Small intestine (tissue), 7 donors: ENCODE data around the gene SESTD1. TPM values are rescaled to one million over a fixed set of nuclear protein-coding genes. Genes with fewer than 3 reads are reported as not detected.
"Not testable (repeated sequence)": the region's sequence is repeated elsewhere in the genome, so short reads cannot be mapped to it uniquely, and the experiment has no call there.

Experiments used
- DNase-seq, 2 donors: peaks; one replicate each; pipeline versions ENCODE4 v3.0.0 to v3.0.0-alpha.2; 2013
- FAIRE-seq: peaks from 2 replicates; lab custom pipeline; 2012; peaks lifted over from hg19 to GRCh38; lab: Jason Lieb, UNC
- H3K27ac ChIP-seq, 3 donors: one replicate each; pipeline ENCODE4 v1.5.1; 2013; ENCODE audit warnings: low read length in 2 of 3, mild to moderate bottlenecking in 2 of 3, control low read depth in 1 of 3, inconsistent platforms in 1 of 3, low read depth in 1 of 3, moderate library complexity in 1 of 3
- H3K27me3 ChIP-seq, 3 donors: one replicate each; pipeline ENCODE4 v1.6.1; 2013; ENCODE audit warnings: low read length in 3 of 3, inconsistent platforms in 1 of 3; ENCODE audit not compliant: control insufficient read depth in 3 of 3, insufficient read depth in 3 of 3
- H3K36me3 ChIP-seq, 3 donors: one replicate each; pipeline ENCODE4 v1.6.1; 2013; ENCODE audit warnings: low read length in 3 of 3, inconsistent platforms in 1 of 3, low read depth in 1 of 3, mild to moderate bottlenecking in 1 of 3, moderate library complexity in 1 of 3; ENCODE audit not compliant: control insufficient read depth in 3 of 3, insufficient read depth in 2 of 3
- H3K4me1 ChIP-seq, 3 donors: one replicate each; pipeline ENCODE4 v1.6.1; 2013; ENCODE audit warnings: low read length in 2 of 3, inconsistent platforms in 1 of 3, low read depth in 1 of 3, mild to moderate bottlenecking in 1 of 3, moderate library complexity in 1 of 3; ENCODE audit not compliant: control insufficient read depth in 3 of 3, insufficient read depth in 2 of 3
- H3K4me3 ChIP-seq, 3 donors: one replicate each; pipeline ENCODE4 v1.5.1; 2013; ENCODE audit warnings: low read length in 3 of 3, control low read depth in 1 of 3, inconsistent platforms in 1 of 3, low read depth in 1 of 3, mild to moderate bottlenecking in 1 of 3, moderate library complexity in 1 of 3
- H3K9me3 ChIP-seq, 2 donors: one replicate each; pipeline ENCODE4 v1.6.1; 2013; ENCODE audit warnings: low read depth in 1 of 2, low read length in 1 of 2; ENCODE audit not compliant: control insufficient read depth in 2 of 2, insufficient read depth in 1 of 2
- WGBS, 3 donors: extraction: QIAGEN DNeasy Blood & Tissue Kit; methylation state at CpG; one replicate each; pipeline ENCODE4 v1.1.7; 2013; 5-methylcytosine and 5-hydroxymethylcytosine counted together
- polyA plus RNA-seq, 4 donors: library from polyadenylated mRNA; stranded (reverse) in 3 of 4; unstranded in 1 of 4; fragments of 200-250 nt in 3 of 4; fragments of 120-200 nt in 1 of 4; gene quantifications; one replicate each; pipeline versions ENCODE4 v1.2.1 to v1.2.3, GENCODE V29; 2013
- donor health status: healthy with polysubstance abuse.
- donor health status: control.
- donor health status: control.
- donor health status: Bipolar disorder and iron deficiency.
- donor health status: healthy.

SESTD1 gene
- polyA plus RNA-seq, 4 donors: 10.9 to 33.2 (median 14.6) TPM

- FAIRE-seq (no peak), DNase-seq (peak in 1 of 2 donors; percentile 10)
- H3K4me3 ChIP-seq: no peak overlapping the region
- H3K9me3 ChIP-seq: peaks cover 0 to 25% of the 10 kb centered on the region in 2 donors
- no peaks in the 10 kb centered on the region for H3K36me3 ChIP-seq
- H3K27ac ChIP-seq: no peak overlapping the region
- H3K27me3 ChIP-seq: no peaks in the 10 kb centered on the region
- no peaks in the 10 kb centered on the region for H3K4me1 ChIP-seq
- WGBS, 3 donors: 96% methylated on average over 3 of the region's 3 CpGs; no CpG with 5 or more reads in 1 of the 3 donors
Observed at GRCh38 chr2:179201869-179202268, 62.8 kb downstream of the SESTD1 start.

GRCh38 chr2:179195926-179196590 is 68.6 kb downstream of the SESTD1 start:
- FAIRE-seq, DNase-seq, H3K27me3 ChIP-seq, H3K27ac ChIP-seq, H3K4me1 ChIP-seq, H3K36me3 ChIP-seq, H3K4me3 ChIP-seq: not testable (repeated sequence)
- 91 to 95% (median 94%) methylated on average over 20 to 23 of the region's 23 CpGs for WGBS, 3 donors
- peaks cover 0 to 19% of the 10 kb centered on the region in 2 donors for H3K9me3 ChIP-seq

- DNase-seq (no peak), FAIRE-seq (no peak)
- WGBS, 3 donors: 91 to 98% (median 97%) methylated on average over 2 of the region's 2 CpGs
- no peak overlapping the region for H3K27ac ChIP-seq
- H3K9me3 ChIP-seq: peaks cover 0 to 19% of the 10 kb centered on the region in 2 donors
- no peaks in the 10 kb centered on the region for H3K27me3 ChIP-seq
- no peak overlapping the region for H3K4me3 ChIP-seq
- no peaks in the 10 kb centered on the region for H3K36me3 ChIP-seq
- no peaks in the 10 kb centered on the region for H3K4me1 ChIP-seq
Observed at GRCh38 chr2:179195141-179195540, 69.5 kb downstream of the SESTD1 start.

GRCh38 chr2:179193759-179194394 is 70.8 kb downstream of the SESTD1 start:
- DNase-seq: no peak
- no peak for FAIRE-seq
- H3K4me1 ChIP-seq: no peaks in the 10 kb centered on the region
- H3K4me3 ChIP-seq: no peak overlapping the region
- H3K27me3 ChIP-seq: no peaks in the 10 kb centered on the region
- no peaks in the 10 kb centered on the region for H3K36me3 ChIP-seq
- no peak overlapping the region for H3K27ac ChIP-seq
- peaks cover 0 to 19% of the 10 kb centered on the region in 2 donors for H3K9me3 ChIP-seq
- 73 to 83% (median 77%) methylated on average over 3 of the region's 3 CpGs for WGBS, 3 donors

- FAIRE-seq: no peak
Observed at GRCh38 chr2:179191110-179191509, 73.5 kb downstream of the SESTD1 start.

GRCh38 chr2:179186126-179186525 is 78.5 kb downstream of the SESTD1 start:
- DNase-seq (no peak), FAIRE-seq (no peak)
- no peaks in the 10 kb centered on the region for H3K36me3 ChIP-seq
- H3K27ac ChIP-seq: no peak overlapping the region
- no peaks in the 10 kb centered on the region for H3K27me3 ChIP-seq
- no peaks in the 10 kb centered on the region for H3K9me3 ChIP-seq
- no peaks in the 10 kb centered on the region for H3K4me1 ChIP-seq
- WGBS, 3 donors: 21 to 48% (median 34%) methylated on average over 1 of the region's 1 CpG
- H3K4me3 ChIP-seq: no peak overlapping the region

More at GRCh38 chr2:179191110-179191509, 73.5 kb downstream of the SESTD1 start:
- Histone ChIP-seq H3K36me3 (no peaks in the 10 kb centered on the region), H3K9me3 (peaks cover 0 to 17% of the 10 kb centered on the region in 2 donors), H3K4me1 (no peaks in the 10 kb centered on the region), H3K27ac (no peak overlapping the region), H3K27me3 (no peaks in the 10 kb centered on the region), H3K4me3 (no peak overlapping the region)
- no peak for DNase-seq
- 89 to 96% (median 92%) methylated on average over 2 of the region's 2 CpGs for WGBS, 3 donors

- 27 to 72% (median 29%) methylated on average over 1 of the region's 1 CpG for WGBS, 3 donors
- H3K4me1 ChIP-seq: no peaks in the 10 kb centered on the region
- FAIRE-seq (no peak), DNase-seq (peak in 1 of 2 donors; percentile 51)
- H3K27ac ChIP-seq: no peak overlapping the region
- no peaks in the 10 kb centered on the region for H3K36me3 ChIP-seq
- H3K27me3 ChIP-seq: no peaks in the 10 kb centered on the region
- H3K9me3 ChIP-seq: no peaks in the 10 kb centered on the region
- no peak overlapping the region for H3K4me3 ChIP-seq
Observed at GRCh38 chr2:179184610-179185009, 80.0 kb downstream of the SESTD1 start.

- Histone ChIP-seq H3K36me3 (no peaks in the 10 kb centered on the region), H3K27me3 (no peaks in the 10 kb centered on the region), H3K9me3 (no peaks in the 10 kb centered on the region), H3K4me3 (no peak overlapping the region), H3K27ac (no peak overlapping the region), H3K4me1 (no peaks in the 10 kb centered on the region)
- FAIRE-seq (no peak), DNase-seq (no peak)
- WGBS, 3 donors: 86 to 95% (median 92%) methylated on average over 3 of the region's 3 CpGs
Observed at GRCh38 chr2:179181002-179181401, 83.6 kb downstream of the SESTD1 start.
